Measurements from ENCODE around the gene ASCC2.

DNA sequence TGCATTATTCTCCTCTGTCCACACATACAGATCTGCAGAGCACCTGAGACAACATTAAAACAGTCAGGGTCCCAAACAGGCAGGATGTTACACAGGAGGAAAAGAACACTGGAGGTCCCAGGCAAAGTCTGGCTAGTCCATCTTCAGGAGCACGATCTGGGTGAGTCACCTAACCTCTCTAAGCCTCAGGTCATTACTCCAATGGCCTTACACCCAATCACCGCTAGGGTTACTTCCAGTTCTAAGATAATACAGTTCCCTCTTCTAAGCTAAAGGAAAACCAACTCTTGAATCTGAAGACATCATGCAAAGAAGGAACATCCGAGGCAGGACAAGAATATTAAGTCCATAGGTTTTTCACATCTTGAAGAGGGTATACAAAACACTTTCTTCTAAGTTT is 24.5 kb downstream of the ASCC2 start:
- TF ChIP-seq, protein P1, sequence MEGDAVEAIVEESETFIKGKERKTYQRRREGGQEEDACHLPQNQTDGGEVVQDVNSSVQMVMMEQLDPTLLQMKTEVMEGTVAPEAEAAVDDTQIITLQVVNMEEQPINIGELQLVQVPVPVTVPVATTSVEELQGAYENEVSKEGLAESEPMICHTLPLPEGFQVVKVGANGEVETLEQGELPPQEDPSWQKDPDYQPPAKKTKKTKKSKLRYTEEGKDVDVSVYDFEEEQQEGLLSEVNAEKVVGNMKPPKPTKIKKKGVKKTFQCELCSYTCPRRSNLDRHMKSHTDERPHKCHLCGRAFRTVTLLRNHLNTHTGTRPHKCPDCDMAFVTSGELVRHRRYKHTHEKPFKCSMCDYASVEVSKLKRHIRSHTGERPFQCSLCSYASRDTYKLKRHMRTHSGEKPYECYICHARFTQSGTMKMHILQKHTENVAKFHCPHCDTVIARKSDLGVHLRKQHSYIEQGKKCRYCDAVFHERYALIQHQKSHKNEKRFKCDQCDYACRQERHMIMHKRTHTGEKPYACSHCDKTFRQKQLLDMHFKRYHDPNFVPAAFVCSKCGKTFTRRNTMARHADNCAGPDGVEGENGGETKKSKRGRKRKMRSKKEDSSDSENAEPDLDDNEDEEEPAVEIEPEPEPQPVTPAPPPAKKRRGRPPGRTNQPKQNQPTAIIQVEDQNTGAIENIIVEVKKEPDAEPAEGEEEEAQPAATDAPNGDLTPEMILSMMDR (conservative IDR thresholded peaks at IDR 0.05), result peak; percentile 73
- no peak for TF ChIP-seq EZH2 (IDR thresholded peaks at IDR 0.05; ENCODE audit: low read depth)

All from PC-9 (cell line).